Measurements from ENCODE around the gene RANBP9. TPM values are rescaled to one million over a fixed set of nuclear protein-coding genes. Genes with fewer than 3 reads are reported as not detected.

Gene RANBP9
- total RNA-seq, 2 experiments from 2014 or later: 53.3 to 56.2 TPM

- ChIA-PET CTCF (interaction anchor here (1.1 kb wide), 1 partner anchor 19 kb away, joined by 6 read pairs; the partner anchor contains the start of gene SIRT5), POLR2A (interaction anchor here (1.3 kb wide), 1 partner anchor 21 kb away, joined by 3 read pairs; no protein-coding TSS in a partner anchor)
- TF ChIP-seq, protein P1, sequence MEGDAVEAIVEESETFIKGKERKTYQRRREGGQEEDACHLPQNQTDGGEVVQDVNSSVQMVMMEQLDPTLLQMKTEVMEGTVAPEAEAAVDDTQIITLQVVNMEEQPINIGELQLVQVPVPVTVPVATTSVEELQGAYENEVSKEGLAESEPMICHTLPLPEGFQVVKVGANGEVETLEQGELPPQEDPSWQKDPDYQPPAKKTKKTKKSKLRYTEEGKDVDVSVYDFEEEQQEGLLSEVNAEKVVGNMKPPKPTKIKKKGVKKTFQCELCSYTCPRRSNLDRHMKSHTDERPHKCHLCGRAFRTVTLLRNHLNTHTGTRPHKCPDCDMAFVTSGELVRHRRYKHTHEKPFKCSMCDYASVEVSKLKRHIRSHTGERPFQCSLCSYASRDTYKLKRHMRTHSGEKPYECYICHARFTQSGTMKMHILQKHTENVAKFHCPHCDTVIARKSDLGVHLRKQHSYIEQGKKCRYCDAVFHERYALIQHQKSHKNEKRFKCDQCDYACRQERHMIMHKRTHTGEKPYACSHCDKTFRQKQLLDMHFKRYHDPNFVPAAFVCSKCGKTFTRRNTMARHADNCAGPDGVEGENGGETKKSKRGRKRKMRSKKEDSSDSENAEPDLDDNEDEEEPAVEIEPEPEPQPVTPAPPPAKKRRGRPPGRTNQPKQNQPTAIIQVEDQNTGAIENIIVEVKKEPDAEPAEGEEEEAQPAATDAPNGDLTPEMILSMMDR (IDR thresholded peaks at IDR 0.05): no peak
- DNase-seq (no peak), ATAC-seq (no peak)
- no peaks in the 10 kb centered on the region for H3K27me3 Mint-ChIP-seq
- H3K9me3 Mint-ChIP-seq: no peaks in the 10 kb centered on the region
- intact Hi-C loops (cut with micrococcal nuclease): no loop called here
- H3K4me1 Mint-ChIP-seq (ENCODE audit: low read depth): peaks cover 4% of the 10 kb centered on the region
- H3K27ac Mint-ChIP-seq: no peak overlapping the region
- H3K36me3 Mint-ChIP-seq (ENCODE audit: low read depth): peaks cover 17% of the 10 kb centered on the region
- H3K4me3 Mint-ChIP-seq: no peak overlapping the region
Observed at GRCh38 chr6:13593720-13594119, 117.9 kb downstream of the RANBP9 start.

GRCh38 chr6:13593103-13593502, 118.5 kb downstream of the RANBP9 start:
- POLR2A ChIA-PET: interaction anchor here (1.3 kb wide), 2 partner anchors 17 to 21 kb away, joined by 3 to 4 read pairs; no protein-coding TSS in a partner anchor
- intact Hi-C loops (cut with micrococcal nuclease): no loop called here
- H3K9me3 Mint-ChIP-seq: no peaks in the 10 kb centered on the region
- peaks cover 14% of the 10 kb centered on the region for H3K36me3 Mint-ChIP-seq (ENCODE audit: low read depth)
- H3K4me1 Mint-ChIP-seq (ENCODE audit: low read depth): peaks cover 4% of the 10 kb centered on the region
- DNase-seq (no peak), ATAC-seq (no peak)
- no peak overlapping the region for H3K27ac Mint-ChIP-seq
- TF ChIP-seq, protein P1 (IDR thresholded peaks at IDR 0.05): no peak
- CTCF ChIA-PET: interaction anchor here (1.1 to 1.5 kb wide), 2 partner anchors 18 kb away, joined by 5 to 6 read pairs; partner anchors contain the start of gene SIRT5
- H3K4me3 Mint-ChIP-seq: no peak overlapping the region
- H3K27me3 Mint-ChIP-seq: no peaks in the 10 kb centered on the region

DNA sequence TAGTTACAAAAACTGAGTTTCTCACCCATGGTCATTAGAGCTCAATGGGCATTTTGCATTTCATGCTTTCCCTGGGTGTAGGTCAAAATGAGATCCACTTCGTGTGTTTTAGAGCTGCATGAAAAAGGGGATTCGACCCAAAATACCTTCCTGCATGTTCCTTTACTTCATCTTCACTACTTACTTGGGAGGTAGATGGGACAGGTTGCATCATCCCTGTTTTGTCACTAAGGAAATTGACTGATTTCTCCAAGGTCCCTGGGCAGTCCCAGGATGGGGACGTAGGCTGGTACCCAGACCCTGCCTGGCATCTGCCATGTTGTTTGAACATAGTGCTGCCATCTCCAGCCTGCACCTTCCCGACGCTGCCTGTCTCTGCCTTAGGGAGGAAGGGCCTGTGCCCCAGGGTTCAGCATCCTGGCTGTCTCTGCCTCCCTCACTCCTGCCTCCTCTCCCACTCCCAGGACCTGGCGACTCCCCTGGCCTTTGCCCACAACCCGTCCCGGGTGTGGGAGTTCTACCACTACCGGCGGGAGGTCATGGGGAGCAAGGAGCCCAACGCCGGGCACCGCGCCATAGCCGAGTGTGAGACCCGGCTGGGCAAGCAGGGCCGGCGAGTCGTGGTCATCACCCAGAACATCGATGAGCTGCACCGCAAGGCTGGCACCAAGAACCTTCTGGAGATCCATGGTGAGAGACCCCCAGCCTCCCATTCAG, 120.3 kb downstream of the RANBP9 start:
- intact Hi-C loops (cut with micrococcal nuclease): no loop called here
- ATAC-seq: no peak
- DNase-seq: no peak
- H3K36me3 Mint-ChIP-seq (ENCODE audit: low read depth): peaks cover 11% of the 10 kb centered on the region
- TF ChIP-seq, protein P1 (IDR thresholded peaks at IDR 0.05): no peak
- POLR2A ChIA-PET: interaction anchor here (1.3 to 2.0 kb wide), 3 partner anchors 13 to 24 kb away, joined by 3 to 4 read pairs (median 4); partner anchors contain the start of gene NOL7
- no peaks in the 10 kb centered on the region for H3K4me1 Mint-ChIP-seq (ENCODE audit: low read depth)
- H3K4me3 Mint-ChIP-seq: no peak overlapping the region
- CTCF ChIA-PET: interaction anchor here (1.5 kb wide), 1 partner anchor 16 kb away, joined by 5 read pairs; no protein-coding TSS in a partner anchor
- H3K27me3 Mint-ChIP-seq: no peaks in the 10 kb centered on the region
- H3K9me3 Mint-ChIP-seq: no peaks in the 10 kb centered on the region
- H3K27ac Mint-ChIP-seq: no peak overlapping the region

DNA sequence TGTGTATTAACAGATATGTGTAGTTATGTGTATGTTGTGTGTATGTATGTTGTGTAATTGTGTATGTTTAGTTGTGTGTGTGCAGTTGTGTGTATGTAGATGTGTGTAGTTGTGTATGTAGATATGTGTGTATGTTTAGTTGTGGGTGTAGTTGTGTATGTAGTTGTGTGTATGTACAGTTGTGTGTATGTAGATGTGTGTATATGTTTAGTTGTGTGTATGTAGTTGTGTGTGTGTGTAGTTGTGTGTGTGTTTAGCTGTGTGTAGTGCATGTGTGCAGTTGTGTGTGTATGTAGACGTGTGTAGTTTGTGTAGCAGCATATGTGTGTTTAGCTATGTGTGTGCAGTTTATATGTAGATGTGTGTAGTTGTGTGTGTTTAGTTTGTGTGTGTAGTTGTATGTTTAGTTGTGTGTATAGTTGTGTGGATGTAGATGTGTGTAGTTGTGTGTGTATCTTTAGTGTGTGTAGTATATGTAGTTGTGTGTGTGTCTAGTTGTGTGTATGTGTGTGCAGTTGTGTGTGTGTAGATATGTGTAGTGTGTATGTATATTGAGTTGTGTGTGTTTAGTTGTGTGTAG, 121.0 kb downstream of the RANBP9 start:
- no peaks in the 10 kb centered on the region for H3K4me1 Mint-ChIP-seq (ENCODE audit: low read depth)
- intact Hi-C loops (cut with micrococcal nuclease): no loop called here
- ChIA-PET CTCF (interaction anchor here (1.0 kb wide), 1 partner anchor 120 kb away, joined by 3 read pairs; no protein-coding TSS in a partner anchor), POLR2A (interaction anchor here (1.3 to 2.0 kb wide), 2 partner anchors 13 to 25 kb away, joined by 3 to 4 read pairs; partner anchors contain the start of gene NOL7)
- no peaks in the 10 kb centered on the region for H3K9me3 Mint-ChIP-seq
- H3K27ac Mint-ChIP-seq: no peak overlapping the region
- no peak overlapping the region for H3K4me3 Mint-ChIP-seq
- H3K27me3 Mint-ChIP-seq: no peaks in the 10 kb centered on the region
- TF ChIP-seq, protein P1 (IDR thresholded peaks at IDR 0.05): no peak
- H3K36me3 Mint-ChIP-seq (ENCODE audit: low read depth): peaks cover 11% of the 10 kb centered on the region
- ATAC-seq (no peak), DNase-seq (no peak)

All from activated CD8-positive, alpha-beta T cell treated with anti-CD3 and anti-CD28 coated beads for 36 hours (primary cell).